Sigmoid colon (tissue), 7 donors: ENCODE data around the gene UBE2E2. TPM values are rescaled to one million over a fixed set of nuclear protein-coding genes. Genes with fewer than 3 reads are reported as not detected.

Source experiments
- DNase-seq: peaks from one replicate; pipeline ENCODE4 v3.0.0-alpha.2; 2019
- H3K27ac ChIP-seq, 4 donors: fragments of 200-600 bp; sonication (generic); one replicate each; pipeline ENCODE4 v1.5.1; 2016 to 2019; ENCODE audit warnings: mild to moderate bottlenecking in 1 of 4
- H3K27me3 ChIP-seq, 3 donors: fragments of 200-600 bp; sonication (generic); one replicate each; pipeline ENCODE4 v1.5.1; 2019; ENCODE audit warnings: mild to moderate bottlenecking in 1 of 3
- H3K36me3 ChIP-seq, 4 donors: fragments of 200-600 bp; sonication (generic); one replicate each; pipeline ENCODE4 v1.5.1; 2016 to 2019
- H3K4me1 ChIP-seq, 4 donors: fragments of 200-600 bp; sonication (generic); one replicate each; pipeline ENCODE4 v1.5.1; 2017 to 2019
- H3K4me3 ChIP-seq, 4 donors: fragments of 200-600 bp; sonication (generic); one replicate each; pipeline ENCODE4 v1.5.1; 2017 to 2019; ENCODE audit warnings: mild to moderate bottlenecking in 2 of 4, moderate library complexity in 1 of 4
- H3K9me3 ChIP-seq, 4 donors: fragments of 200-600 bp in 3 of 4; sonication (generic) in 3 of 4; one replicate each; pipeline versions ENCODE4 v1.5.1 to v1.6.1; 2013 to 2019
- CTCF ChIP-seq, 4 experiments: fragments of 450-650 bp in 3 of 4; fragments of 200-600 bp in 1 of 4; IDR thresholded peaks; one replicate each; pipeline ENCODE4 v1.5.1; 2016 to 2019; ENCODE audit warnings: antibody characterized with exemption in 4 of 4, mild to moderate bottlenecking in 3 of 4, moderate library complexity in 2 of 4
- EP300 ChIP-seq, 4 donors: sonication (generic); formaldehyde crosslinking; IDR thresholded peaks; one replicate each; pipeline ENCODE4 v1.6.1; 2017; ENCODE audit warnings: antibody characterized with exemption in 4 of 4
- POLR2A ChIP-seq, 2 donors: fragments of 450-650 bp; IDR thresholded peaks; one replicate each; pipeline ENCODE4 v1.6.1; 2016; ENCODE audit warnings: antibody characterized with exemption in 2 of 2, mild to moderate bottlenecking in 2 of 2, moderate library complexity in 2 of 2
- POLR2AphosphoS5 ChIP-seq, 4 donors: sonication (generic); formaldehyde crosslinking; IDR thresholded peaks; one replicate each; pipeline ENCODE4 v1.6.1; 2017; ENCODE audit warnings: antibody characterized with exemption in 4 of 4
- WGBS, 2 donors: extraction: QIAGEN DNeasy Blood & Tissue Kit; methylation state at CpG; one replicate each; pipeline ENCODE4 v1.1.7; 2013; 5-methylcytosine and 5-hydroxymethylcytosine counted together
- intact Hi-C: fragments of 100-400 bp; cut with DNase I; formaldehyde crosslinking; loops from one replicate; pipeline ENCODE4 v1.15.1; 2023
- polyA plus RNA-seq, 3 donors: library from polyadenylated mRNA; stranded (reverse); fragments of 200-250 nt; gene quantifications; one replicate each; pipeline ENCODE4 v1.2.3, GENCODE V29; 2013
- total RNA-seq, 4 donors: library from RNA; depleted of rRNA; stranded (reverse); fragments of >200 nt; gene quantifications; one replicate each; pipeline ENCODE4 v1.1.0, GENCODE V29; 2016
- donor health status: healthy with polysubstance abuse.
- donor health status: Bipolar disorder and iron deficiency.
- donor health status: healthy.

Gene UBE2E2
- total and polyA plus RNA-seq, 7 donors: 3.7 to 135 (median 34.6) TPM

DNA sequence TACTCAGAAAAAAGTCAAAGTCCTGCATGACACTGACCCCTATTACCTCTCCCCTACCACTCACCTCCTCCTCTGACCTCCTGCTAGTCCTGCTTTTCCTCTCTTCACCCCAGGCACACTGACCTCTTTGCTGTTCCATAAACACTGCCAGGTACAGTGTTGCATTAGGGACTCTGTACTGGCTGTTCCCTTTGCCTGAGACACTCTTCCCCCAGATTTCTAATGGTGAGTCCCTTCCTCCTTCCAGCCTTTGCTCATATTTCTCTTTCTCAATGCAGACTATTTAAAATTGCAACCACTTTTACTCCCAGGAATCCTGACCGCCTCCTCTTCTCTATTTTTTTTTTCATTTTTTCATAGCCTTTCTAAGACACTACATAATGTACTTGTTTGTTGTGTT, 36.3 kb upstream of the UBE2E2 start:
- Histone ChIP-seq H3K4me1 (no peaks in the 10 kb centered on the region), H3K36me3 (no peaks in the 10 kb centered on the region), H3K27ac (no peak overlapping the region), H3K27me3 (no peaks in the 10 kb centered on the region), H3K9me3 (no peaks in the 10 kb centered on the region), H3K4me3 (no peak overlapping the region)
- no peak for TF ChIP-seq EP300 (IDR thresholded peaks at IDR 0.05)
- no peak for TF ChIP-seq CTCF (IDR thresholded peaks at IDR 0.05)
- no peak for TF ChIP-seq POLR2A (IDR thresholded peaks at IDR 0.05)
- no peak for TF ChIP-seq POLR2AphosphoS5 (IDR thresholded peaks at IDR 0.05)
- 95 to 98% methylated on average over 1 of the region's 1 CpG for WGBS, 2 donors
- intact Hi-C loops: no loop called here
- no peak for DNase-seq

DNA sequence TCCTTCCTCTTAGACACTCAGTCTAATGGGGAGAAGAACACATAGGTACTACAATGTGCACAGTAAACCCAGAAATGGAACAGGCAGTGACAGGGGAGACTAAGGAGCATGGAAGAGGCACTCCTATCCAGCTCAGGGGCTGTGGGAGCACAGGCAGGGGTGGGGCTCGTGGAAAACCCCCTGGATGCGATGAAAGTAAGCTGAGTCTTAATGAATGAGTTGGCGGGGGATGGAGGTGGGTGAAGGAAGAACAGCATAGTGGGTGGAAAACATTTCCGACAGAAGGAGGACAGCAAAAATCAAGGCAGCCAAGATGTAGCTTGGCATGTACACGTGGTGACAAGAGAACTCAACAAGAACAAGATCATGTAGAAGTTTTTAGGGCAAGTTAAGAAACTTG, 33.6 kb upstream of the UBE2E2 start:
- H3K4me1 ChIP-seq: no peaks in the 10 kb centered on the region
- H3K4me3 ChIP-seq: no peak overlapping the region
- WGBS, 2 donors: 72 to 87% methylated on average over 5 of the region's 5 CpGs
- intact Hi-C loops: no loop called here
- DNase-seq: no peak
- TF ChIP-seq POLR2AphosphoS5 (IDR thresholded peaks at IDR 0.05) (no peak), CTCF (IDR thresholded peaks at IDR 0.05) (no peak), EP300 (IDR thresholded peaks at IDR 0.05) (no peak), POLR2A (IDR thresholded peaks at IDR 0.05) (no peak)
- H3K27me3 ChIP-seq: peaks cover 0 to 3% (median 0%) of the 10 kb centered on the region in 3 donors
- no peaks in the 10 kb centered on the region for H3K36me3 ChIP-seq
- no peak overlapping the region for H3K27ac ChIP-seq
- H3K9me3 ChIP-seq: no peaks in the 10 kb centered on the region

GRCh38 chr3:23170291-23170690, 32.8 kb upstream of the UBE2E2 start:
- TF ChIP-seq POLR2AphosphoS5 (IDR thresholded peaks at IDR 0.05) (no peak), EP300 (IDR thresholded peaks at IDR 0.05) (no peak), POLR2A (IDR thresholded peaks at IDR 0.05) (no peak), CTCF (IDR thresholded peaks at IDR 0.05) (no peak)
- no peak overlapping the region for H3K27ac ChIP-seq
- no peaks in the 10 kb centered on the region for H3K36me3 ChIP-seq
- no peak for DNase-seq
- H3K9me3 ChIP-seq: no peaks in the 10 kb centered on the region
- WGBS, 2 donors: 84 to 91% methylated on average over 2 of the region's 2 CpGs
- intact Hi-C loops: no loop called here
- H3K4me3 ChIP-seq: no peak overlapping the region
- H3K4me1 ChIP-seq: no peaks in the 10 kb centered on the region
- peaks cover 0 to 3% (median 0%) of the 10 kb centered on the region in 3 donors for H3K27me3 ChIP-seq

DNA sequence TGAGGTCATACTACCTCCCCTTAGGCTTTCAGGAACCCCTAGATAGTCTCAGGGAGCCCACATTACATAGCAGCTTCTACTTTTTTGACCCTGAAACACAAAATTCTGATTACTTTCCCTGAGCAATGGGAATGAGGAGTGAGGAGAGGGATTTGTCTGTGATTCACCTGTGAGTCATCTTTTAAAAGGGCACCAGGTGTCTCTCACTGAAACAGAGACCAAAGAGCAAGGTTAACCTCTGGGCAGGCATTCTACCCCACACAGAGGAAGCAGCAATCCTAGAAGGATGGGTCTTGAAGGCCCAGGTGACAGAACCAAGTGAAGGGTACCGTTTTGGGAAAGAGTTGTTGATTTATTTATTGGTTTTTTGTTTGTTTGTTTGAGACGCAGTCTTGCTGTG, 31.1 kb upstream of the UBE2E2 start:
- Histone ChIP-seq H3K27ac (no peak overlapping the region), H3K4me1 (no peaks in the 10 kb centered on the region), H3K4me3 (no peak overlapping the region), H3K9me3 (no peaks in the 10 kb centered on the region), H3K36me3 (no peaks in the 10 kb centered on the region), H3K27me3 (peaks cover 0 to 3% (median 0%) of the 10 kb centered on the region in 3 donors)
- DNase-seq: no peak
- 66 to 88% methylated on average over 2 of the region's 2 CpGs for WGBS, 2 donors
- TF ChIP-seq POLR2A (IDR thresholded peaks at IDR 0.05) (no peak), CTCF (IDR thresholded peaks at IDR 0.05) (no peak), POLR2AphosphoS5 (IDR thresholded peaks at IDR 0.05) (no peak), EP300 (IDR thresholded peaks at IDR 0.05) (no peak)
- intact Hi-C loops: no loop called here

DNA sequence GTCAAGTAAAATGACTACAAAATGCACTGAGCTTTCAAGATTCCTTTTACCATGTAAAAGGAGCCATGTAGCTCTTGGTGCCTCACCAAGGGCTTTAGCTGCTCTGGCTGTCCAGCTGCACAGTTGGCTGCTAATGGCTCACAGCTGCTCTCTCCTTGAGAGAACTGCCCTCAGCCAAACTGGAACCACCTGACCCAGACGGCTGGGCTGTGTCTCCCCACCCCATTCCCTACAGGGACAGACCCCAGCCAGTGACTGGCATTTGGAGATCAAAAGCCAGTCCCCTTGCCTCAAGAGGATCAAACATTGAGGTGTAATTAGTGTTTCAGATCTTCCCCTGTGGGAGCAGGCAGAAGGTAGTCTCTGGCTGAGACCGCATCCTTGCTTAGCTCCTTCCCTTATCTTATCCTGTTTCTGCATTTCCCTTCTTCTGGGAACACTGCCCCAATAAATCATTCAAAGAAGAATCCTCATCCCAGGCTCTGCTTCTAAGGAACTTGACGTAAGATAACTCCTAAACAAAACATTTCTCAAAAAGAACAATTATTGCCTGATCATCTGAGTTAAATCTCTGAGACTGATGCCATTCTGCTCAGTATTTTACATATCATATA, 28.6 kb upstream of the UBE2E2 start:
- H3K36me3 ChIP-seq: no peaks in the 10 kb centered on the region
- H3K27me3 ChIP-seq: peaks cover 0 to 3% (median 0%) of the 10 kb centered on the region in 3 donors
- peaks cover 0 to 2% (median 0%) of the 10 kb centered on the region in 4 donors for H3K9me3 ChIP-seq
- no peak overlapping the region for H3K4me3 ChIP-seq
- intact Hi-C loops: no loop called here
- no peaks in the 10 kb centered on the region for H3K4me1 ChIP-seq
- no peak overlapping the region for H3K27ac ChIP-seq
- TF ChIP-seq CTCF (IDR thresholded peaks at IDR 0.05): no peak
- no peak for DNase-seq
- 67 to 74% methylated on average over 3 of the region's 3 CpGs for WGBS, 2 donors
